Activated T-helper 1 cell treated with Interleukin-2 at 50 U/mL for 16 hours (primary cell): ENCODE measurements around the gene KIFC1.
"Not testable (repeated sequence)": the region's sequence is repeated elsewhere in the genome, so short reads cannot be mapped to it uniquely, and the experiment has no call there.

Experiments used
- DNase-seq: peaks from one replicate; pipeline ENCODE4 v3.0.0-alpha.2; 2020; ENCODE audit warnings: low read depth

KIFC1 gene

DNA sequence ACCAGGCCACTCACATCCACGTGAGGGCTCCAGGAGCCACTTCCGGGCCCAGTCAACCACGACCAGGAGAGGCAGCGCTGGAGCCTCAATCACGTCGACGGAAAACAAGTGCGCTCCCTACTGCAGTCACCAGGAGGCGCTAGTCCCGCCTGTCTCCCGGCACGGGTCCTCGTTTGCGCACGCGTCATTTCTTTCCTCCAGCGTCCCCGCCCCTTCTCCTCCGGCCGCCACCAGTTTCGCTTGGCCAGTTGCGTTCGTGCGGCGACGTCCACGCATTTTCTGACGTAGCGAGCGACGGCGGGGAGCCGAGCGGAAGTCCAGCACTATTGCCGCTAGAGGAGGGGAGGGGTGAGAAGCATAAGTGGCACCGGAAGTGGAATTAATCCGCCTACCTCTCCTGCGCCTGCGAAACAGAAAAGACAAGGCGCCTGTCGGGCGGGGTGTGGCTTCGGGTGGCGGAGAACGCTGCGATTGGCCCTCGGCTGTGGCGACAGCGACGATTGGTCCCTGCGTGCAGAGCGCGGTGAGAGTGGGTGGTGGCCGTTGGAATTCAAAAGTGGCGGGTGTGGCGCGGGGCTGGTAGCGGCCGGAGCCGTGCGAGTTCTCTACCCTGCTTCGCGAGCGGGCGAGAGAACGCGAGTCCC, at the start of gene KIFC1:
KIFC1 (plus strand) TSS at position 546 of the 644 bp plus-strand sequence. CDS start 163 bp downstream, outside the sequence.
- peak; percentile 98 for DNase-seq

- DNase-seq, result not testable (repeated sequence)
These were observed 48.0 kb upstream of the KIFC1 start for GRCh38 chr6:33343606-33343952.

- peak; percentile 41 for DNase-seq
These were observed 47.5 kb upstream of the KIFC1 start for GRCh38 chr6:33343953-33344611.

- DNase-seq, result peak; percentile 45
These were observed 46.6 kb upstream of the KIFC1 start for GRCh38 chr6:33344701-33345697.

DNA sequence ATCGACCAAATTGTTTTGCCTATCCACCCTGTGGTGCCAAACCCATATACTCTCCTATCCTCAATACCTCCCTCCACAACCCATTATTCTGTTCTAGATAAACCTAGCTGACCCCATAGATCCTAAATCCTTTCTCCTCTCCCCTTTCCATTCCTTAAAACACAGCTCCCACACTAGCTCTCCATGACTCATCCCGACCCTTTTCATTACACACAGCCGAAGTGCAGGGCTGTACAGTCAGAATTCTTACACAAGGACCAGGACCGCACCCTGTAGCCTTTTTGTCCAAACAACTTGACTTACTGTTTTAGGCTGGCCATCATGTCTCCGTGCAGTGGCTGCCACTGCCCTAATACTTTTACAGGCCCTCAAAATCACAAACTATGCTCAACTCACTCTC, 44.7 kb upstream of the KIFC1 start:
- DNase-seq, result not testable (repeated sequence)

DNA sequence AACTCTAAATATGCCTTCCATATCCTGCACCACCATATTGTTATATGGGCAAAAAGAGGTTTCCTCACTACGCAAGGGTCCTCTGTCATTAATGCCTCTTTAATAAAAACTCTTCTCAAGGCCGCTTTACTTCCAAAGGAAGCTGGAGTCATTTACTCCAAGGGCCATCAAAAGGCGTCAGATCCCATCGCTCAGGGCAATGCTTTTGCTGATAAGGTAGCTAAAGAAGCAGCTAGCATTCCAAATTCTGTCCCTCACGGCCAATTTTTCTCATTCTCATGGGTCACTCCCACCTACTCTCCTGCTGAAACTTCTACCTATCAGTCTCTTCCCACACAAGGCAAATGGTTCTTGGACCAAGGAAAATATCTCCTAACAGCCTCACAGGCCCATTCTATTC, 43.8 kb upstream of the KIFC1 start:
- DNase-seq, result no peak

GRCh38 chr6:33355860-33356259, 35.8 kb upstream of the KIFC1 start:
- DNase-seq, result not testable (repeated sequence)

GRCh38 chr6:33356295-33356694, 35.3 kb upstream of the KIFC1 start:
- no peak for DNase-seq

DNA sequence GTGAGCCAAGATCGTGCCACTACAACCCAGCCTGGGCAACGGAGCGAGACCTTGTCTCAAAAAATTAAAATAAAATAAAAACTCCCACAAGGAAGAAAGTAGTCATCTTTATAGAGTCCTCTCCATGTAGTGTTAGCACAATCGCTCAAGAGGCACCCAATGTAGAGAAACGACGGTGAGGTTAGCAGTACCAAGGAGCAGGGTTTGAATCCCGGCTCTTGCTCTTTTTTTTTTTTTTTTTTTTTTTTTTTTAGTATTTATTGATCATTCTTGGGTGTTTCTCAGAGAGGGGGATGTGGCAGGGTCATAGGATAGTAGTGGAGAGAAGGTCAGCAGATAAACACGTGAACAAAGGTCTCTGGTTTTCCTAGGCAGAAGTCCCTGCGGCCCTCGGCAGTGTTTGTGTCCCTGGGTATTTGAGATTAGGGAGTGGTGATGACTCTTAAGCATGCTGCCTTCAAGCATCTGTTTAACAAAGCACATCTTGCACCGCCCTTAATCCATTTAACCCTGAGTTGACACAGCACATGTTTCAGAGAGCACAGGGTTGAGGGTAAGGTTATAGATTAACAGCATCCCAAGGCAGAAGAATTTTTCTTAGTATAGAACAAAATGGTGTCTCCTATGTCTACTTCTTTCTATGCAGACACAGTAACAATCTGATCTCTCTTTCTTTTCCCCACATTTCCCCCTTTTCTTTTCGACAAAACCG, 34.3 kb upstream of the KIFC1 start:
- not testable (repeated sequence) for DNase-seq

- no peak for DNase-seq
These were observed 32.3 kb upstream of the KIFC1 start for GRCh38 chr6:33359331-33359730.

GRCh38 chr6:33363486-33363885, 28.1 kb upstream of the KIFC1 start:
- DNase-seq, result not testable (repeated sequence)

DNA sequence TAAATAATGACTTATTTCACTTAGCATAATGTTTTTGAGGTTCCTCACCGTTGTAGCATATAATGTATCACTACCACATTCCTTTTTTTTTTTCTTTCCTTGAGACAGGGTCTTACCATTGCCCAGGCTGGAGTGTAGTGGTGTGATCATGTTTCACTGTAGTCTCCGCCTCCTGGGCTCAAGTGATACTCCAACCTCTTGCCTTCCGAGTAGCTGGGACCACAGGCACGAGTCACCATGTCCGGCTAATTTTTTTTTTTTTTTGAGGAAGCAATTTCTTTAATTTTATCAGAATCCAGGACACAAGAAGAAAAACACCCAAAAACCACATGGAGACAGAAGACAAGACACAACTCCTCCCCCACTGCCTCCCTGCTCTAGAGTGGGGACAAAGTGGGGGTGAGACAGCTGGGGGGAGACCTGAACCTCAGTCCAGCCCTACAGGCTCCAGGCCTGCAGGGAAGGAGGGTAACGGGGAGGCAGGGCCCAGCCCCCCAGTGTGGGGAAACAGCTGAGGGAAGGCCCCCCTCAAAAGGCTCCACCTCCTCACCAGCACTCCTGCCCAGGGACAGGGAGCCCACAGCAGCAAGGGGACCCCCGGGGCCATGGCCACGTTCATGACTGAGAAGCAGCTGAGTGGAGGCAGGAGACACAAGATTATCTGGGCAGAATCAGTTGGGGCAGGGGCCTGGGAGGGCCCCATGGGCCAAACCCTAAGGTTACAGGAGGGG, 27.0 kb upstream of the KIFC1 start:
- DNase-seq, result not testable (repeated sequence)

DNA sequence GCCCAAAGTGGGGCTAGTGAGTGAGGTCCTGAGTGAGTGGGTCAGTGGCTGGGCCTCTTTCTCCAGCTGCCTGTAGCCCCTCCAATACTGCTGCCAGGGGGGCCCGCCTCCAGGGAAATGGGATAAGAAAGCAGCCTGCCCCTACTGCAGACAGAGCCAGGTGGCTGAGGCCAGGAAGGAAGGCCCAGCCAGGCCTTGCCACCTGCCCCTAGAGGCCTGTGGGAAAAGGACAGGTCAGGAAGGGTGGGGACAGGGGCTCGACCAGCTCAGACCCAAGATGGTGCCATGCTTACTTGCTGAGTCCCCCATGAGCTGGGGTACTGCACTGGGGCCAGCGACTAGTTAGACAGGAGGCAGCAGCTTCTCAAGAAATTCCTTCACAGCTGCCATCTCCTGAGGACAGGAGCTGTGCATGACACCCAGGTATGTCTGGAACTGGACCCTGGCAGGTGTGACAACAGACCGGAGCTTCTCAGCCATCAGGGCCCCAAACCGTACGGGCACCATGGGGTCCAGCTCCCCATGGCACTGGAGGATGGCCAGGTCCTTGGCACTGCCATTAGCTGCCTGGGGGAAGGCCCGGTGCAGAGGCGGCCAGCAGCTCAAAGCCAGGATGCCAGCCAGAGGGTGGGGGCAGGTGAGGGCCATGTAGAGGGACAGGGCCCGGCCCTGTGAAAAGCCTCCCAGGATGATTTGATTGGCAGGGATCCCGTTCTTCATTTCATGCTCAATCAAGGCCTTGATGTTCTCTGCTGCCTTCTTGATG, 26.2 kb upstream of the KIFC1 start:
- not testable (repeated sequence) for DNase-seq

- DNase-seq, result no peak
These were observed 24.5 kb upstream of the KIFC1 start for GRCh38 chr6:33367009-33367714.

GRCh38 chr6:33367715-33368025, 24.0 kb upstream of the KIFC1 start:
- DNase-seq, result not testable (repeated sequence)

DNA sequence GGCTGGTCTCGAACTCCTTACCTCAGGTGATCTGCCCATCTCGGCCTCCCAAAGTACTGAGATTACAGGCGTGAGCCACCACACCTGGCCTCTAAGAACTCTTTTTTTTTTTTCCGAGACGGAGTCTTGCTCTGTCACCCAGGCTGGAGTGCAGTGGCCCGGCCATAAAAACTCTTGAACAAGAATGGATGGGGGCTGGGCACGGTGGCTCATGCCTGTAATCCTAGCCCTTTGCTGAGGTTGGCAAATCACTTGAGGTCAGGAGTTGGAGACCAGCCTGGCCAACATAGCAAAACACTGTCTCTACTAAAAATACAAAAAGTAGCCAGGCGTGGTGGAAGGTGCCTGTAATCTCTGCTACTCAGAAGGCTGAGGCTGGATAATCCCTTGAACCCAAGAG, 19.7 kb upstream of the KIFC1 start:
- not testable (repeated sequence) for DNase-seq

DNA sequence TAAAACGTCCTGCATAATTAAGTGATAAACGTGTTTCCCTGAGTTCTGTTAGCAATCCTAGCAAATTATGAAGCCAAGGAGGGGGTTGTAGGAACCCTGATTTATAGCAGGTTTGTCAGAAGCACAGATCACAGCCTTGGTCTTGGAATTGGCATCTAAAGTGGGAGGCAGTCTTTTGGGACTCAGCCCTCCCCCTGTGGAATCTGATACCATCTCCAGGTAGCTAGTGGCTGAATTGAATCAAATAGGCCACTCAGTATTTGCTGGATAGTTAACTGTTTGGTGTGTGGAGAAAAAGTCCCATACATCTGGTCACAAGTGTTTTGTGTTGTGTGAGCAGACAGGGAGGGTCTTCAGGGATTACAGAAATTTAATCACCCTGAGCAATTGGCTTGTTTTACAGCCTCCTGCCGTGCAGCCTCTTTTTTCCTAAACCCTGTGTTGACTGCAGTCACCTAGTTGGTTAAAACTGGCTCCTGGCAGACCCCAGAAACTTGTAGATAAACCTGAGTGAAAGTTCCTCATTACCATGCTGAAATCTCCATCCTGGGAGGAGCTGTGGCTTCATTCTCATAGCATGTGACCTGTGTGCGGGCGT, 19.0 kb upstream of the KIFC1 start:
- DNase-seq, result no peak

GRCh38 chr6:33373960-33374910, 17.4 kb upstream of the KIFC1 start:
- no peak for DNase-seq
